HS-27A (cell line): ENCODE measurements around the gene BRMS1L.

Source experiments
- DNase-seq: peaks from one replicate; pipeline ENCODE4 v3.0.0-alpha.2; 2012; ENCODE audit warnings: low read depth, missing footprints

The BRMS1L gene

DNA sequence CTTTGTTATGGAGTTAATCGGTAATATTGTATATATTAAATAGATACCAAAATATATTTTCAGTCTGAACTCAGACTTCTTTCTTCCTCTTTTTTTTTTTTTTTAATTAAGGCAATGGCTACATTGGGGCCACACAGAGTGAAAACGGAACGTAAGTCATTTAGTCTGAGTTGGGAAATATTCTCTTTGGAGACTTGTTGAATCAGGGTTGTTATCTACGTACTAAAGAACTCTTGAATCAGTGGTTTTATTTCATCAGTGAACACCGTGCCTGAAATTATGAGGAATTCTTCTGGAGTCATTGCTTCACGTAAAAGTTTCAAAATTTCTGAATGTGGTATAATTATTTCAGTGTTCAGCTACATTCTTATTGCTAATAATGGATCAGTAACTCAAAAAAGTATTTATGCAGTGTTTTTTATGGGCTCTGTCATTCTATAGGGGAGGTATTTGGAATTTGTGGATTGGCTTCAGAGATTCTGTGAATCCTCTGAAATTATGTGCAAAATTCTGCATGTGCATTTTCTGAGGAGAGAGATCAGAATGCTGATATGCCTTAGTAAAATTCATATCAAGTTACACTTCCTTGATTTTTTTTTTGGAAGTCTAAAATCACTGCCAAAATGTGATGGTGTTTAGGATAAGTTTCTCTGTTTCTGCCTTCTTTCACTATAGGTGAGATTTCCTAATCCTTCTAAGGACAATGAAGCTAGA lies 39.6 kb downstream of the BRMS1L start:
- DNase-seq: no peak

DNA sequence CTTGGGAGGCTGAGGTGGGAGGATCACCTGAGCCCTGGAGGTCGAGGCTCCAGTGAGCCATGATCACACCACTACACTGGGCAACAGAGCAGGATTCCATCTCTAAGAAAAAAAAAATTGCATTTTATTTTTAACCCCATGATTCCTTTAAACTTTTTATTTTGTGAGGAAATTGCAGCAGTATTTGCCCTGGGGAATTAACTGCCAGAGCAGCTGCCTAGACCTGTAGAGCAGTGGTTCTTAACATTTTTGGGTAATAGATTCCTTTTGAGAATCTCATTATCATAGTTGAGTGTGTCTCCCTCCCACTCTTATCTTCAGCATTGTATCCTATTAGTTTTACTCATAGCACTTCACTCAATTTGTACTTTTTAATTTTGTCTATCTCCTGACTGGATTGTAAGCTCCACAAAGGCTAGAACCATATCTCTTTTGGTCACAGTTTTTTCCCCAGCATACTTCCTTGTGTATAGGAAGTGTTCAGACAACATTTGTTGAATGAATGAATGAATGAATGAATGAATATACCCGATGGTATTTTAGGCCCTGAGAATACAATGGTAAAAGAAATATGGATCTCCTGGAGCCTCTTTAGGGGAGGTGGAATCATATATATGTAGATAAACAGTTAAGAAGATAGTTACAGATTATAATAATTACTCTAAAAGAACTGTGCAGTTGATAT lies 40.6 kb downstream of the BRMS1L start:
- no peak for DNase-seq

DNA sequence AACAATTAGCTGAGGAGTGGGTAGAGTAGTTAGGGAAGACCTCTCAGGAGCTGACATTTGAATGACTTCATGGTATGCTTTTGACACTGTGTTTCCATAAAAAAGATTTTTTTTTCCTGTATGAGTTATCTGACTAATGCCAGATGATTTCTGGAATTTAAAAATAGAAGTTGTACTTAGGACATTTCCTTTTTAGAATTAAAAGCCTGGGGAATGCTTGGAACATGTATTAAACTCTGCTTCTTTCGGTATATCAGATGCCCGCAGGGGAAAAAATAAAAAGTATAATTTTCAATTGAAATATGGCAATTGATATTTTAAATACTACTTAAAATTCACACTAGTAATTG lies 41.1 kb downstream of the BRMS1L start:
- DNase-seq: no peak

DNA sequence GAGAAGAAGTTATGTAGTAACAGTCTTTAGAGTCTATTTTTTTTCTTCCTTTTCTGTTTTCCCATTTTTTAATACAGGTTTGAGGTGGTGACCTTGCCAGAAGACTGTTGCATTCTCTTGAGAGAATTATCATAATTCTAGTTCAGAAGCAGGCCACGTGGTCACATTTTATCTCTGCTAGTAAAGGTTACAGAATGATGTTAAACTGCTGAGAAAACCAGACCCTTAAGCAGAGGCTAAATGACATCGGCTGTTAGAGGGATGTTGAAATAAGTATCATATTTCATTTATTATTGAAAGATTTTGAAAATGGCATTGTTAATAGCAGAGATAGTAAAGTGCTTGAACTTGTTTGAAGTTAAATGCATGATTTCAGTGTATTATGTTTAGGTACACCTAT lies 49.2 kb downstream of the BRMS1L start:
- DNase-seq: no peak

DNA sequence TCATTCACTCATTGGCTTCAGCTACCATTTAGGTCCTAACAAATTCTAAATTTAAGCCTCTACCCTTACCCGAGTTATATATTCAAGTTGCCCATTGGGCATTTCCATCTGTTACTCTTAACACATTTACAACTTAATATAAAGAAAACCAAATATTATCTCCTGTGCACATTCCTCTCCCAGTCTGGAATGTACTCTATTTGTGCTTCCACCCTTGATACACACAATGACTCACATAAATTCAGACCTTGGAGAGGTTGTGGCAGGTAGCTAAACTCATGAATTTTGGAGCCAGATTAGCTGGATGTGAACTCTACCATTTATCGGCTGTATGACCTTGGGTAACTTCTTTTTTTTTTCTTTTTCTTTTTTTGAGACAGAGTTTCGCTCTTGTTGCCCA lies 51.1 kb downstream of the BRMS1L start:
- no peak for DNase-seq

DNA sequence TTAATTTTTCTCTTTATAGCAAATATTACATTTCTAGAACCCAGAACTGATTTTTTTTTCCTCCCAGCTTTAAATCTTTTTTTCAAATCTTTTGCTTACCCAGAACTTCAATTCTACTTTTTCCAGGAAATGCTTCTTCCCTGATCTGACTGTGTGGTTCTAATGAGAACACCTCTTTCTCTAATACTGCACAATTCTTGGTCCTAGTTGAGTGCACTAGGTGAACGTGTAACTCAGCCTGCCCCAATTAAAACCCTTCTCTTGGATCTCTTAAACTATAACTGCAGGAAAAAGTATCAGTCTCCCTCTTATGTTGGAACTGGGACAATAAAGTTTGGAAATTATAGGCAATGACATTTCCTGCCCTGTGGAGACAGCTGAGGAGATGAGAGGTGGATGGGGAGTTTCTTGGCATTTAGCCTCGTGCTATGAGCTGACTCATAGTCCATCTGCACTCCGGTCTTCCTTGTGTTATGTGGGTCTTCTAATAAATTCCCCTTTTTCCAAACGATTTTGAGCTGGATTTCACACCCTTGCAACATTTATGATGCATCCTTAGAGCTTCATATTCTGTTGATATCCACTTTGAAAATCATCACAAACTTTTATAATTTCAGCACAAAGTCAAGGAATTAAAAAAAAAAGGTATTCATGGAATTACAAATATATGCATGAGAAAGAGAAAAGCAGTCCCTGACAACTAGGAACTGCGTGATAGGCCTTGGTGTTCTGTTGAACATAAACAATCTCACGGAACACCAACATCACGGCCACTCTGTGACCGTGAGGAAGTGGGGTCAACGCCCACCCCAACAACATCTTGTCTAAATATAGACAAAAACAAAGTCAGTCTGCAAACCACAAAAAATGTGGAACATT lies 52.4 kb downstream of the BRMS1L start:
- peak; percentile 81 for DNase-seq

DNA sequence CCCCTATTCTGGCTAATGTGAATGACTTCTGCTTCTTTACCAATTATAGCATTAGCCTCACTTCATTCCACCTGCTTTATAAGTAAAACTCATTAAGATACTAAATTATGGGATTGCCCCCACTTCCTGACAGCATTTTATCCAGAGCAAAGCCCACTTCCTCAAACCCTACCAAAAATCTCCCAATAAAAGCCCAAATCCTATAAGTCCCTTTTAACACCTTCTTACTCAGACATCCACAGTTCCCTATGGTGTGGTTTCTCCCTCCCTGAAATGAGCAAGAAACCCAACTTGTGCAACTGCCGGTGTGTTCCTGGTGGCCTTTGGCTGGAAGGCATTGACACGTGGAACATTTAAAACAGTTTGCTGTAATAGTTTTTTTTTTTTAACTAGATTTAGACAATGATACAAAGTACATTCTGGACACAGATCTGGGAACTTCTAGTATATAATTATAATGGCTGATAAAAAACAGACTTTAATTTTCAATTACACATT lies 53.1 kb downstream of the BRMS1L start:
- DNase-seq: no peak

DNA sequence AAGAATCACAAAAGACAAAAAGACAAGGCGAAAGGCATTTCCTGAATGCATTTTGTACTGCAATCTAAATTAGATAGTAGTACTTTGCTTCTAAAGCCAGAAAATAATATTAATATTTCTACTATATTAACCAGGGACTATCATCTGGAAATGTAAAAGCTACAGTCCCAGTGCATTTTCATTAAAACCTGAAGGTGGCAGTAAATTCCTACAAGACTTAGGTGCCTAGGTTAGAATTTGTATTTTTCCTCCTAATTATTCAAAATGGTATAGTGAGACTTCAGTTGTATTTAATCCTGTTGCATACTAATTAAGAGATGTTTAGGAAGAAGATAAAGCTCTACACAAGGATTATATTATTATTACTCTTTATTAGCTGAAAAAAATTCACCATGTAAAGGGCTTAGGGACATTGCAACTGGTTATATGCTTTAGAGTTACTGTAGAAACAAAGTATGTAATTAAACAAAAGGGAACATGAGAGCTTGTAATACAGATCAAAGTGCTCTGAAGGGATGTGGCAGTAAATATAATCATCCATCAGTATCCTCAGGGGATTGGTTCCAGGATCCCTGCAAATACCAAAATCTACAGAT lies 53.6 kb downstream of the BRMS1L start:
- DNase-seq: peak; percentile 8

DNA sequence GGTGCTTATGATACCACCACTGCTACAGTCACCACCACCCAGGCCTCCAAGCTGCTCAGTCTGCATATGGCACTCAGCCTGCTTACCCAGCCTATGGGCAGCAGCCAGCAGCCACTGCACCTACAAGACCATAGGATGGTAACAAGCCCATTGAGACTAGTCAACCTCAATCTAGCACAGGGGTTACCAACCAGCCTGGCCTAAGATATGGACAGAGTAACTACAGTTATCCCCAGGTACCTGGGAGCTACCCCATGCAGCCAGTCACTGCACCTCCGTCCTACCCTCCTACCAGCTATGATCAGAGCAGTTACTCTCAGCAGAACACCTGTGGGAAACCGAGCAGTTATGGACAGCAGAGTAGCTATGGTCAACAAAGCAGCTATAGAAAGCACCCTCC lies 55.1 kb downstream of the BRMS1L start:
- DNase-seq: no peak

DNA sequence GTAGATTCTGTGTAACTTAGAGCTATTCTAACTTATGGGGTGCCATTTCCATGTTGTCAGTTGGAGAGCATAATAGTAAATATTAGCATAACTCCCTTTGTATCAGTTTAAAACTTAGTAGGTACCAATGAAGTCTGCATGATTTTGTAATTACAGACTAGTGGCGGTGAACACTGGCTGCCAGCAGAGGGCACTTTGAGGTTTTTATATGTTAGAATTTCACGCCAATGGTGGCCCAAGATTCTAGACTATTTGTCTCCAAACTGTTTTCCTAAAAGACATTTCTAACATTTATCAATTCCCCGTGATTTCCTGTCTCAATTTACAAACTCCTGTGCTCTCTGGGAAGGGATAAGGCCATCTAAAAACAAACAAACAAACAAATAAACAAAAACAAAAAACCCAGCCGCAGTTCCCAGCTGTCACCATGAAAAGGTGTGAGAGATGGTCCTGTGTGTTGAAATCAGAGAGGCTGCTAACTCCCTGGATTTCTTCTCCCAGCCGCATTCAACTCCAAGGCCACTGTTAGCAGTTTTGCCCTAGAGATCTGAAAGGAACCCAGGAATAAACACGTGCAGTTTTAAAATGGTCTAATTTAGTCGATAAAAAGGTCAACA lies 57.6 kb downstream of the BRMS1L start:
- peak; percentile 8 for DNase-seq

DNA sequence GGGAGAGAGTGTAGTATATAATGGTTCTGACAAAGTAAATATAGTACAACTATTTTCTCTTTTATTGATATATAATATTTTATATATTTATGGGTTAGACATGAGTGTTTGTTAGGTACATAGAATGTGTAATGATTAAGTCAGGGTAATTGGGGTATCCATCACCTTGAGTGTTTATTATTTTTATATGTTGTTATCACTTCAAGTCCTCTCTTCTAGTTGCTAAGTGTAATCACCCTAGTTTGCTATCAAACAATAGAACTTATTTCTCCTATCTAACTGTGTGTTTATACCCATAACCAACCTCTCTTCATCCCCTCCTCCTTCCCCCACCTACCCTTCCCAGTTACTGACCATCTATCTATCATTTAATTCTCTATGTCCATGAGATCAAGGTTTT lies 64.2 kb downstream of the BRMS1L start:
- no peak for DNase-seq

DNA sequence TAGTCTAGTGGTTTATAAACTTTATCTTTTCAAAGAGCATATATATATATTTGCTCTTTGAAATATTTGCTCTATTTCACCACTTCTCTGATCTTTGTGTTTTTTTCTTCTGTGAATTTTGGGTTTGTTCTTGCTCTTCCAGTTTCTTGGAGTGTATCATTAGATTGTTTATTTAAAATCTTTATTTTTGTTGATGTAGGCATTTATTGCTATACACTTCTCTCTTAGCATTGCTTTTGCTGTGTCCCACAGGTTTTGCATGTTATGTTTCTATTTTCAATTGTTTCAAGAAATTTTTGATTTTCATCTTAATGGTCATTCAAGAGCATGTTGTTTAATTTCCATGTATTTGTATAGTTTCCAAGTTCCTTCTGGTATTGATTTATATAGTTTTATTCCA lies 69.1 kb downstream of the BRMS1L start:
- no peak for DNase-seq

DNA sequence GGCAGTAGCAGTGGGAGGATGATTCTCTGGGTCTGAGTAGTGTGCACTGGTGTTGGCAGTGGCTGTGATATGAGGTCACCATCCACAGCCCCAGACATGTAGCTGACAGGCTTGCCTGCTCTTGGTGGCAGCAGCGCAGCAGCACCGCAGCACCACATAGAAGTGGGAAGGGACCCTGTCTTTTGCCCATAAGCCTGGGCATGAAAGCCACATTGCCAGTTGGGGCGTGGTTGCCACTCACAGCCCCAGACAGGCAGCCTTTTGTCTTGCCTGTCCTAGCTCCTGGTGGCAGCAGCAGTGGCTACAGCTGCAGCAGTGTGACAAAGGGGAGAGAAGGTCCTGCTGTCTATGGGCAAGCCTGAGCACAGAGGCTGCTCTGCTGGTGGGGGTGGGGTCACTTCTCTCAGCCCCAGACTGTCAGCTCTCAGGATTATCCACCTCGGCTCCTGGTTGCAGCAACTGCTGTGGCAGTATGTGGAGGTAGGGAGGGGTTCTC lies 71.5 kb downstream of the BRMS1L start:
- no peak for DNase-seq

DNA sequence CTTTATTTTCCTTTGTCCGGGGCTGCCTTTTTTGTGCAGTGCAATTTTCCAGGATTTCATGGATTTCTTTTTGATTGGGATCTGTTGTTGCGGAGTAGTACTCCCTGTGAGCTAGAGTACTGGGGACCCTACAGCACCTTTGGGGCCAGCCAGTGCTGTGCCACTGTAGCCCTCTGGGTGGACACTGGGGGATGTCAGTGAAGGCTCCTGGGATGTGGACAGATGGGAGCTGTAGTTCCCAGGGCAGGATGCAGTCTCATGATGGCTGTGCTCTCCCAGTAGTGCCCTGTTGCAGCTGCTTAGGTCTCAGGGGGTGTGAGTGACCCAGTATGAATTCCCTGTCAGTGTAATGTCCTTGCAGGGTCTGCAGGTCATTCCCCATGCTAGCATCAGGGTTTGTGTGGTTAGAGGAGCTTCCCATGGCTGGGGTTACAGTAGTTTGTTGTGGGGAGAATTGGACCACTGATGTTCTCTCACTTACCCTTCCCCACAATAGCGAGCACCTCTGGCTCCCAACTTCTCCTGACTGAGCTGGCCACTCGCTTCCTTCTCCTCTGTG lies 72.2 kb downstream of the BRMS1L start:
- DNase-seq: no peak

DNA sequence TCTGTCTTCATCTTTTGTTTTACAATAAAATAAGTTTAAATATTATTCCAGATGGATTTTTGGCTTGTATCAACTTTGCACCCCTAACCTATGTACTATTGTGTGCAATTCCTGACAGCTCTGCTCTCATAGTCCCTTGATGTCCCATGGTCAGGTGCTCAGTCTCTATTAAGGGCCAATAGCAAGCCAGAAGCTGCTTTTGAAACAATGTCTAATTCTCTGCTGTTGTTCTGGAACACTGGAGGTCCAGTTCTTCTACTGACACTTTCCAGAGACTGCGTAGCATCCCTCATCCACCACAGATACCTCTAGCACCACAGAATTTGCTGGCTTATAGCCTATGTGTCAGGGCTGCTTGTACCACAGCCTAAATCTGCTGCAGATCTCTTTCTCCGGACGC lies 74.6 kb downstream of the BRMS1L start:
- DNase-seq: no peak

DNA sequence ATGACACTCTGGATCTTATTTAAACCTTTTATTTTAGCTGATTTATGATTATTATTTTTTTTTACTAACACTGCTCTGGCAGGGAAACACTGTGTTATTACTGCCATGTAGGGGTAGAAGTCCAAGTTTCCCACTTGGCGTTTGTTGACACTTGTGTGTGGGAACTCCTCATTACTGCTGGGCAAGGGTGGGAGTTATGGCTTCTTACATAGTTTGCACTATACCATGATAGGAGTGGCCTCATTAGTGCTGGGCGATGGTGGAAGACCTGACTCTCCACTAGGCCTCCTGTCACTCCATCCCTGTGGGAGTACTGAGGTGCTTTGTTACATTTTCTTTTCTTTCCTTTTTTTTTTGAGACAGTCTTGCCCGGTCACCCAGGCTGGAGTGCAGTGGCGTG lies 83.5 kb downstream of the BRMS1L start:
- no peak for DNase-seq

DNA sequence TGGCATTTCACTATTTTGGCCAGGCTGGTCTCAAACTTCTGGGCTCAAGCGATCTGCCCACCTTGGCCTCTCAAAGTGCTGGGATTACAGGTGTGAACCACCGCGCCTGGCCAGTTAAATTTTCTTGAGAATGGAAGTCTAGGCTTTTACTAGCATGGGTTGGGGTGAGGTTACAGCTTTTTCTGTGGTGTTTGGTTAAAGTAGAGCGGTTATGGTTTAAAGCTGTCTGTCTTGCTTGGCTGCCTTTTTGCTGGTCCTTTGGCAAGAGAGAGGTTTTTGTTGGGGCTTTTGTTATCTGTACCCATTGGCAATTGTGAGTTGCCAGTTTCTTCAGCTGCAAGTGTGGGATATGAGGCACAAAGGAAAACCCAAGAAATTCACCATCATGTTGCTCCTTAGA lies 84.1 kb downstream of the BRMS1L start:
- no peak for DNase-seq

DNA sequence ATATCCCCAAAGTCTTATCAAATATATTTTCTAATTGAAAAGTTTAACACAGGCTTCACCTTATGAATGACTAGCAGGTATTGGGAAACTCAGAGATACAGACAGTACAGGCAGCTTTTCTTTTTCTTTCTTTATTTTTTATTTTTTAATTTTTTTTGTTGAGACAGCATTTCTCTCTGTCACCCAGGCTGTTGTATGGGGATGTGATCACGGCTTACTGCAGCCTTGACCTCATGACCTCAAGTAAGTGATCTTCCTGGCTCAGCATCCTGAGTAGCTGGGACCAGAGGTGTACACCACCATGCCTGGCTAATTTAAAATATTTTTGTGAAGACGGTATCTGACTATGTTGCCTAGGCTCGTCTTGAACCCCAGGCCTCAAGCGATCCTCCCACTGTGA lies 85.0 kb downstream of the BRMS1L start:
- no peak for DNase-seq

DNA sequence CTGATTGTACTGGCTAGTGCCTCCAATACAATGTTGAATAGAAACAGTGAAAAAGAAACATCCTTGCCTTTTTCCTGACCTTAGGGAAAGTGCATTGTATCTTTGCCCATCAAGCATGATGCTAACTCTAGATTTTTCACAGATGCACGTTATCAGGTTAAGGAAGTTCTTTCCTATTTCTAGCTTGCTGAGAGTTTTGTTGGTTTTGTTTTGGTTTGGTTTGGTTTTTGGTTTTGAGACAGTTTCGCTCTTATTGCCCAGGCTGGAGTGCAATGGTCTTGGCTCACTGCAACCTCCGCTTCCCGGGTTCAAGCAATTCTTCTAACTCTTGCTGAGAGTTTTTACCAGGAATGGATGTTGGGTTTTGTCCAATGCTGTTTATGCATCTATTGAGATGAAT lies 89.0 kb downstream of the BRMS1L start:
- no peak for DNase-seq

DNA sequence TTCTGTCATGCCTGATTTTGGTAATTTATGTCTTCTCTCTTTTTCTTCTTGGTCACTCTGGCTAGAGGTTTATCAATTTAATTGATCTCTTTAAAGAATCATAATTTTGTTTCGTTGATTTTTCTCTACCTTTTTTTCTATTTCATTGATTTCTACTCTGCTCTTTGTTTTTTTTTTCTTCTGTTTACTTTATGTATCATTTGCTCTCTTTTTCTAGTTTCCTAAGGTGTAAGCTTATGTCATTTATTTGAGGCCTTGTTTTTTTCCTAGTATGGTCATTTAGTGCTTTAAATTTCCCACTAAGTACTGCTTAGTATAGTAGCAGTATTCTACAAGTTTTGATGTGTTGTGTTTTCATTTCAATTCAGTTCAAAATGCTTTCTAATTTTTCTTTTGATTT lies 89.6 kb downstream of the BRMS1L start:
- no peak for DNase-seq
